ENCODE data around the gene FAM117B.

Gene FAM117B

DNA sequence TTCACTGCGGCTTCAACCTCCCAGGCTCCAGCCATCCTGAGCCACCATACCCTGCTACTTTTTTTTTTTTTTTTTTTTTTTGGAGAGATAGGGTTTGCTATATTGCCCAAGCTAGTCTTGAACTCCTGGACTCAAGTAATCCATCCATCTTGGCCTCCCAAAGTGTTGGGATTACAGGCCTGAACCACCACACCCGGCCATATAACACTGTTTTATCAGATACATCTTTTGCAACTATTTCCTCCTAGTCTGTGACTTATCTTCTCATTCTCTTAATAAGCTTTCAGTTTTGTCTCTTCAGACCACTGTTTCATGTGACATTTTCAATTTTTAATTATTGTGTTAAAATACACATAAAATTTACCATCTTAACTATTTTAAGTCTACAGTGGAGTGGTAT, 35.7 kb upstream of the FAM117B start:
- H3K27ac ChIP-seq, result no peak overlapping the region
- TF ChIP-seq, protein P1, sequence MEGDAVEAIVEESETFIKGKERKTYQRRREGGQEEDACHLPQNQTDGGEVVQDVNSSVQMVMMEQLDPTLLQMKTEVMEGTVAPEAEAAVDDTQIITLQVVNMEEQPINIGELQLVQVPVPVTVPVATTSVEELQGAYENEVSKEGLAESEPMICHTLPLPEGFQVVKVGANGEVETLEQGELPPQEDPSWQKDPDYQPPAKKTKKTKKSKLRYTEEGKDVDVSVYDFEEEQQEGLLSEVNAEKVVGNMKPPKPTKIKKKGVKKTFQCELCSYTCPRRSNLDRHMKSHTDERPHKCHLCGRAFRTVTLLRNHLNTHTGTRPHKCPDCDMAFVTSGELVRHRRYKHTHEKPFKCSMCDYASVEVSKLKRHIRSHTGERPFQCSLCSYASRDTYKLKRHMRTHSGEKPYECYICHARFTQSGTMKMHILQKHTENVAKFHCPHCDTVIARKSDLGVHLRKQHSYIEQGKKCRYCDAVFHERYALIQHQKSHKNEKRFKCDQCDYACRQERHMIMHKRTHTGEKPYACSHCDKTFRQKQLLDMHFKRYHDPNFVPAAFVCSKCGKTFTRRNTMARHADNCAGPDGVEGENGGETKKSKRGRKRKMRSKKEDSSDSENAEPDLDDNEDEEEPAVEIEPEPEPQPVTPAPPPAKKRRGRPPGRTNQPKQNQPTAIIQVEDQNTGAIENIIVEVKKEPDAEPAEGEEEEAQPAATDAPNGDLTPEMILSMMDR (conservative IDR thresholded peaks at IDR 0.05; ENCODE audit: low read depth, low read length), result no peak
- H3K36me3 ChIP-seq (ENCODE audit: insufficient read depth), result no peaks in the 10 kb centered on the region
- no peak overlapping the region for H3K4me3 ChIP-seq (IDR thresholded peaks at IDR 0.05; ENCODE audit: insufficient read depth, low read depth, low read length)
- no peaks in the 10 kb centered on the region for H3K4me1 ChIP-seq (ENCODE audit: low read depth, poor library complexity, severe bottlenecking)
- H3K4me2 ChIP-seq, result no peak overlapping the region
- no peak overlapping the region for H3K9ac ChIP-seq
- no peak overlapping the region for H2AFZ ChIP-seq (ENCODE audit: low read depth)
- no peaks in the 10 kb centered on the region for H4K20me1 ChIP-seq (ENCODE audit: insufficient read depth)
- no peaks in the 10 kb centered on the region for H3K27me3 ChIP-seq (ENCODE audit: insufficient read depth, low read depth)
- H3K79me2 ChIP-seq (ENCODE audit: insufficient read depth, low read depth), result no peaks in the 10 kb centered on the region

DNA sequence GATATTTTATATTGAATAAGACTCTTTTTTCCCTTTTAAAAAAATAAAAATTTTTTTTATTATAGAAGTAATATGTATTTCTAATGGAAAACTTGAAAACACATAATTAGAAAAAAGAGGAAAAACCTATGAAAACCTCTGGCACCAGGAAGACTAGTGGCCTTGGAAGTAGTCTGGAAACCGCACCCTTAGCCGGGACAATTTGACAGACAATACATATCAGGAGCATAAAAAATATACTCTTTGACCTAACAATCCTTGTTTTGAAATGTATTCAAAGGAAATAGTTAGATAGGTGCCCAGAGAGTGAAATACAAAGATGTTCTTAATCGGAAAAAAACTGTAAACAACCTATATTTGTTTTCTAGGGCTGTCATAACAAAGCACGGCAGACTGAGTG, 34.9 kb upstream of the FAM117B start:
- Histone ChIP-seq H3K4me3 (IDR thresholded peaks at IDR 0.05; ENCODE audit: insufficient read depth, low read depth, low read length) (no peak overlapping the region), H2AFZ (ENCODE audit: low read depth) (no peak overlapping the region), H3K4me1 (ENCODE audit: low read depth, poor library complexity, severe bottlenecking) (no peaks in the 10 kb centered on the region), H3K27me3 (ENCODE audit: insufficient read depth, low read depth) (no peaks in the 10 kb centered on the region), H3K9ac (no peak overlapping the region), H4K20me1 (ENCODE audit: insufficient read depth) (no peaks in the 10 kb centered on the region), H3K36me3 (ENCODE audit: insufficient read depth) (no peaks in the 10 kb centered on the region), H3K79me2 (ENCODE audit: insufficient read depth, low read depth) (no peaks in the 10 kb centered on the region), H3K27ac (no peak overlapping the region), H3K4me2 (no peak overlapping the region)
- TF ChIP-seq, protein P1 (conservative IDR thresholded peaks at IDR 0.05; ENCODE audit: low read depth, low read length), result no peak

DNA sequence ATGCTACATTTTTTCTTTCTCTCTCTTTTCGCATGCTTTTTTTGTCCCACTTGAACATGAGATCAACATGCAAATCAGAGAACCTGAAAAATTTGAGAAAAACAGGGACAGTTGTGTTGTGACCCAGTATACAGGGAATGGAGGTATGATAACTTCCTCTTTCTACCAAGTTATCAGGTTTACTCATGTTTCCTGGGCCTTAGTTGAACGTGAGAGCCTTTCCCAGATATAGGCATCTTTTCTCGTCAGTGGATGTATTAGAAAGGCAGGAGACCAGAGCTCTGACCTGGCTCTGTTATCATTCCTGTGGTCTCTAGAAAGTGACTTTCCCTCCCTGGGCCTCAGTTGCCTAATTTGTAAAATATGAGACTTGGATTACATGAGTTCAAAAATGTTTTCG, 30.1 kb upstream of the FAM117B start:
- H3K36me3 ChIP-seq (ENCODE audit: insufficient read depth), result no peaks in the 10 kb centered on the region
- H3K4me2 ChIP-seq, result no peak overlapping the region
- no peak overlapping the region for H2AFZ ChIP-seq (ENCODE audit: low read depth)
- H3K27ac ChIP-seq, result no peak overlapping the region
- H3K9ac ChIP-seq, result no peak overlapping the region
- no peaks in the 10 kb centered on the region for H3K27me3 ChIP-seq (ENCODE audit: insufficient read depth, low read depth)
- H3K4me1 ChIP-seq (ENCODE audit: low read depth, poor library complexity, severe bottlenecking), result no peaks in the 10 kb centered on the region
- H3K4me3 ChIP-seq (IDR thresholded peaks at IDR 0.05; ENCODE audit: insufficient read depth, low read depth, low read length), result no peak overlapping the region
- H3K79me2 ChIP-seq (ENCODE audit: insufficient read depth, low read depth), result no peaks in the 10 kb centered on the region
- no peaks in the 10 kb centered on the region for H4K20me1 ChIP-seq (ENCODE audit: insufficient read depth)
- TF ChIP-seq, protein P1 (conservative IDR thresholded peaks at IDR 0.05; ENCODE audit: low read depth, low read length), result no peak

DNA sequence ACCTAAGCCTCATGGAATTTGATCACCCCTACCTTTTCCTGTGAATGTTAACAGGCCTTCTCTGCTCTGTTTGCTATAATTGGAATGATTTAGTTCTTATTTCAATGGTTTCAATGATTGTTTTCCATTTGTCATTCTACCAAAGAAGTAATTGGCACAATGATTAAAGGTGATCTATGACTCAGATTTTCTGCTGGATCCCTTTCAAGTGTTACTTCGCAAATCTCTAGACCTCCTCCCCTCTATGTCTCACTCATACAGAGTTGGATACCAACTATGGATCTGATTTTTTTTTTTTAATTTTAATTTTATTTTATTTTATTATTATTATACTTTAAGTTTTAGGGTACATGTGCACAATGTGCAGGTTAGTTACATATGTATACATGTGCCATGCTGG, 29.6 kb upstream of the FAM117B start:
- Histone ChIP-seq H3K36me3 (ENCODE audit: insufficient read depth) (no peaks in the 10 kb centered on the region), H3K4me3 (IDR thresholded peaks at IDR 0.05; ENCODE audit: insufficient read depth, low read depth, low read length) (no peak overlapping the region), H3K79me2 (ENCODE audit: insufficient read depth, low read depth) (no peaks in the 10 kb centered on the region), H3K27me3 (ENCODE audit: insufficient read depth, low read depth) (no peaks in the 10 kb centered on the region), H4K20me1 (ENCODE audit: insufficient read depth) (no peaks in the 10 kb centered on the region), H3K9ac (no peak overlapping the region), H2AFZ (ENCODE audit: low read depth) (no peak overlapping the region), H3K4me2 (no peak overlapping the region), H3K4me1 (ENCODE audit: low read depth, poor library complexity, severe bottlenecking) (no peaks in the 10 kb centered on the region), H3K27ac (no peak overlapping the region)
- TF ChIP-seq, protein P1 (conservative IDR thresholded peaks at IDR 0.05; ENCODE audit: low read depth, low read length), result no peak
